Retinal pigment epithelial cell (primary cell): ENCODE results near the gene ARFGEF3.

Experiments used
- DNase-seq: peaks from one replicate; pipeline ENCODE4 v3.0.0-alpha.2; 2010; ENCODE audit warnings: low read depth
- H3K4me3 ChIP-seq: 2 replicates; pipeline ENCODE4 v1.5.1; 2011; ENCODE audit warnings: mild to moderate bottlenecking, low read length, control low read depth, moderate library complexity
- TF ChIP-seq, protein P1 (sequence below): conservative IDR thresholded peaks from 2 replicates; pipeline ENCODE4 v1.5.1; 2011; ENCODE audit warnings: low read depth, low read length, control low read depth, inconsistent platforms

ARFGEF3 gene

DNA sequence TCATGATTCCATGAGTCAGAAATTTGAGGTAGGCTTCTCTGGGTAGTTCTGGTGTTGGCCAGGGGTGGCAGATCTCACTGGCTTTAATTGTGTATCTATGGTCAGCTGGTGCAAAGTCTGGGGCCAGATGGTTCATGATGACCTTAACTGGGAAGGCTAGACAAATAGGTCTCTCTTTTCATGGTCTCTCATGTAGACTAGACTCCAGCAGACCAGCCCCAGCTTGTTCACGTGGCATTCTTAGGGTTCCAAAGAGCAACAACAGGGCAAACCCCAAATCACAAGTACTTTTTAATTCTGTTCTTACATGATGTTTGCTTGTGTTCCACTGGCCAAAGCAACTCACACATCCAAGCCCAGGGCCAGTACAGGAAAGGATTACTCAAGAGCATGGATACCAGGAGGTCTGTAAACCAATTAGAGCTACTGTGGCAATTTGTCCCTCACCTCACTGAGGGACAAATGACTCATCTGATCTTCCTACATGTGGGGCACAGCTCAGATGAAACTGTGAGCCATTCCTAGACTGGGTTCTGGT lies 136.1 kb downstream of the ARFGEF3 start:
- no peak for DNase-seq
- no peak overlapping the region for H3K4me3 ChIP-seq
- TF ChIP-seq, protein P1, sequence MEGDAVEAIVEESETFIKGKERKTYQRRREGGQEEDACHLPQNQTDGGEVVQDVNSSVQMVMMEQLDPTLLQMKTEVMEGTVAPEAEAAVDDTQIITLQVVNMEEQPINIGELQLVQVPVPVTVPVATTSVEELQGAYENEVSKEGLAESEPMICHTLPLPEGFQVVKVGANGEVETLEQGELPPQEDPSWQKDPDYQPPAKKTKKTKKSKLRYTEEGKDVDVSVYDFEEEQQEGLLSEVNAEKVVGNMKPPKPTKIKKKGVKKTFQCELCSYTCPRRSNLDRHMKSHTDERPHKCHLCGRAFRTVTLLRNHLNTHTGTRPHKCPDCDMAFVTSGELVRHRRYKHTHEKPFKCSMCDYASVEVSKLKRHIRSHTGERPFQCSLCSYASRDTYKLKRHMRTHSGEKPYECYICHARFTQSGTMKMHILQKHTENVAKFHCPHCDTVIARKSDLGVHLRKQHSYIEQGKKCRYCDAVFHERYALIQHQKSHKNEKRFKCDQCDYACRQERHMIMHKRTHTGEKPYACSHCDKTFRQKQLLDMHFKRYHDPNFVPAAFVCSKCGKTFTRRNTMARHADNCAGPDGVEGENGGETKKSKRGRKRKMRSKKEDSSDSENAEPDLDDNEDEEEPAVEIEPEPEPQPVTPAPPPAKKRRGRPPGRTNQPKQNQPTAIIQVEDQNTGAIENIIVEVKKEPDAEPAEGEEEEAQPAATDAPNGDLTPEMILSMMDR: no peak

DNA sequence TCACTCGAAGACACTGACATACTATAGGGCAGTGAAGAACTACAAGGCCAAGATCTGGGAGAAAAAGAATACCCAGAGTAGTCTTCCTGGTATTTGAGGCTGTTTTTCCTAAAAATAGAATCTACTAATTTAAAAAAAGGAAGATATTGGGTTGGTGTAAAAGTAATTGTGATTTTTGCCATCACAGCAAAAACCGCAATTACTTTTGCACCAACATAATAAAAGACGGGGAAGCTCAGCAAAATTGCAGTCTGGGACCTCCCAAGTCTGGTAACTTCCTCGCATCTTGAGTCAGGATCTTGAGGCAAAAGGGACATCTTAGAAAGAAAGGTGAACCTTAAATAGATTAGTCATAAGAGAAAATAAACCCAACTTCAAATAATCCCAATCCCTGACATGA lies 138.7 kb downstream of the ARFGEF3 start:
- TF ChIP-seq, protein P1: no peak
- DNase-seq: no peak
- no peak overlapping the region for H3K4me3 ChIP-seq

DNA sequence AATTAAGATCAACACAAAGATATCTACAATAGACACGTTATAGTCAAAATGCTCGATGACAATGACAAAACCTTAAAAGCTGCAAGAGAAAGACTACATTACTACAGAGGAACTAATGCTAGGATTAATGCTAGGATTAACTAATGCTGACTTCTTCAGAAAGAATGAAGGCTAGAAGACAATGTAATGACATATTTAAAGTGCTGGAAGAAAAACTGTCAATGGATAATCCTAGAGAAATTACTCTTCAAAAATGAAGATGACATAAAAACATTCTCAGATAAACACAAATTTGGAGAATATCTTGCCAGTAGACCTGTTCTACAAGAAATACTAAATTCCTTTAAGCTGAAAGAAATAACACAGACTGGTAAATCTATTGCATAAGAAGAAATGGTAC lies 140.8 kb downstream of the ARFGEF3 start:
- DNase-seq: no peak
- TF ChIP-seq, protein P1: no peak
- no peak overlapping the region for H3K4me3 ChIP-seq

DNA sequence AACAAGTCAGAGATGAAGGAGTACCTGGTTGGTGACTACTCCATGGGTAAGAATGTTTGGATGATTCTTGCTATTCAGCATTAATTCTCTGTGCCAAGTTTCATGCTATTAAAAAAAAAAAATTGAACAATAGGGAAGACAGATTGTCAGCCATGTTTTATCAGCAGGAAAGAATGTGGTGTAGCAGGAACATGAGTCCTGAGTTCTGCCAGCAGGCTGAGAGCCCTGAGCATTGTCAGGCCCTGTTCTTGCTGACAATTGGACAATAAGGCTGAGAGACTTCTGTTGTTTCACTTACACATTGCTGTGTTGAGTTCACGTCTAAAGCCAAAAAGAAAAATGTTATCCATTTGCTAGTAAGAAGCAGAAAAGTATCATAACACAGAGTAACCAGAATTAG lies 145.6 kb downstream of the ARFGEF3 start:
- no peak overlapping the region for H3K4me3 ChIP-seq
- no peak for DNase-seq
- TF ChIP-seq, protein P1: no peak

DNA sequence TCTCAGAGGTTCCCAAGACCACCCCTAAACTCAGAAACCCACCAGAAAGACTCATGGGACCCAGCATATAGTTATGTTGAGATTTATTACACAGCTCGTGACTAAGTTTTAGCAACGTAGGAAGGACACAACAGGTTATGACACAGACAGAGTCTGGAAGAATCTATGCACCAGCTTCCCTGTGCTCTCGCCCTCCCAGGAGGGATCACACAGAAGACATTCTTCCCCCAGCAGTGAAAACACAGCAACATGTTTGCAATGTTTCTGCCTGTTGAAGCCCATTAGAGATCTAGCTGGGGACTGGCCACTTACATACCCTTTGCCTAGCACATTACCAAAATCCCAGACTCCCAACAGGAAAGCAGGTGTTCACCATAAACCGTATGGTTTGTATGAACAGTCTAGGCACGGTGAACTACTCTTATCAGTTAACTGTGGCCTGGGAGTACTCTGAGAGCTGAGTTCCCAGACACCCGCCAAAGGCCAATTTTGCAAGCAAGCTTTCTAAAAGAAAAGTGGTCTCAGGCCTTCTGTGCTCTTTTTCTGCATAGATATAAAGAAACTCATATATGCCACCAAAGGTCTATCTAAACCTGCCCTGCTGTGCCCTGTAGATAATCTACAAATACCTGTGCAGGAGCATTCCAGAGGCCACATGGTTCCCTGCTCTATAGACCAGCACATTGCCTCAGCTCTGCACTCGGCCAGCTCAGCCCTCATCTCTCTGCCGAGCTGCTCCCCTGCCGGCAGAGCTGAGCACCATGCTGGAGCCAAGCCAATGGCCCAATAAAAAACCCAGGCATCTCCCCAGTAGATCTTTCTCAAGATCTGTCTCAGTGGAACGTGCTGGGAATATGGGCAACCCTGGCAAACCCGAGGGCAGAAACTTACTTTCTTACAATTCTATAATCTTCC lies 146.3 kb downstream of the ARFGEF3 start:
- no peak for DNase-seq
- TF ChIP-seq, protein P1: peak; percentile 42
- H3K4me3 ChIP-seq: no peak overlapping the region

DNA sequence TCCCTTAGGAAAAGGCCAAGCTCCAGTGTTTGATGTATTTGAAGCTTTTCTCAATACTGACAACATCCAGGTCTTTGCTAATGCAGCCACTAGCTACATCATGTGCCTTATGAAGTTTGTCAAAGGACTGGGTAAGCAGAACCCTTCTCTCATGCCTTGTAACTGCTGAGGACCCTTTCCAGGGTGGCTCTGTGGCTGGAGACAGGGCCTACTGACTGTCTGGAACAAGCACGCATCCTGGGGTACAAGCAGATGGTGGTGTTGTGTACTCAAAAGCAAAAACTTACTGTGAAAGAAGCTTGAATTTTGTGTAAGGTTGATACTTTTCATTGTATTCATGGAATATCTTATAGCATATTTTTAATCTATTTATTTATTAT lies 147.0 kb downstream of the ARFGEF3 start:
- DNase-seq: no peak
- H3K4me3 ChIP-seq: no peak overlapping the region
- TF ChIP-seq, protein P1: no peak

DNA sequence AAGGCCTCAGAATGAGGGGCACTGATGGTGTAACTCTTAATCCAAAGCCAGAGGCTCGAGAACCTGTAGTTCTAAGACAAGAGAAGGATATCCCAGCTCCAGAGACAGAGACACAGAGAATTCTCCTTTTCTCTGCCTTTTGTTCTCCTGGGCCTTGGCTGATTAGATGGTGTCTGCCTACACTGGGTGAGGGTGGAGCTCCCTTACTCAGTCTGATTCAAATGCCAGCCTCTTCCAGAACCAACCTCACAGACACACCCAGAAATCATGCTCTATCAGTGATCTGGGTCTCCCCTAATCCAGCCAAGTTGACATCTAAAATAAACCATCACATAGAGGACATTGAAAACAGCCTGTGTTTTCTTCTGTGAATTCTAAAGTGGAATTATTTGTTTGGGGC lies 148.0 kb downstream of the ARFGEF3 start:
- no peak overlapping the region for H3K4me3 ChIP-seq
- TF ChIP-seq, protein P1: no peak

More for the DNA sequence above, 148.0 kb downstream of the ARFGEF3 start:
- no peak for DNase-seq
